Measurements from ENCODE around the gene MAP3K19.
"Not testable (repeated sequence)": the region's sequence is repeated elsewhere in the genome, so short reads cannot be mapped to it uniquely, and the experiment has no call there.

The MAP3K19 gene

GRCh38 chr2:134980639-134981038 is 66.6 kb downstream of the MAP3K19 start:
- no peak for DNase-seq (ENCODE audit: low spot score)

GRCh38 chr2:134979221-134979620 is 68.0 kb downstream of the MAP3K19 start:
- DNase-seq (ENCODE audit: low spot score) = no peak

- DNase-seq (ENCODE audit: low spot score) = not testable (repeated sequence)
Measured at GRCh38 chr2:134977104-134977503, 70.1 kb downstream of the MAP3K19 start.

- no peak for DNase-seq (ENCODE audit: low spot score)
Measured at GRCh38 chr2:134976074-134976702, 71.1 kb downstream of the MAP3K19 start.

- no peak for DNase-seq (ENCODE audit: low spot score)
Measured at GRCh38 chr2:134975281-134976009, 71.8 kb downstream of the MAP3K19 start.

- peak; percentile 42 for DNase-seq (ENCODE audit: low spot score)
Measured at GRCh38 chr2:134973241-134974138, 73.8 kb downstream of the MAP3K19 start.

GRCh38 chr2:134967166-134967565 is 80.1 kb downstream of the MAP3K19 start:
- not testable (repeated sequence) for DNase-seq (ENCODE audit: low spot score)

- no peak for DNase-seq (ENCODE audit: low spot score)
Measured at GRCh38 chr2:134957477-134957876, 89.8 kb downstream of the MAP3K19 start.

- no peak for DNase-seq (ENCODE audit: low spot score)
Measured at GRCh38 chr2:134955744-134956143, 91.5 kb downstream of the MAP3K19 start.

GRCh38 chr2:134954065-134954464 is 93.2 kb downstream of the MAP3K19 start:
- no peak for DNase-seq (ENCODE audit: low spot score)

GRCh38 chr2:134952608-134953007 is 94.6 kb downstream of the MAP3K19 start:
- DNase-seq (ENCODE audit: low spot score) = no peak

- DNase-seq (ENCODE audit: low spot score) = no peak
Measured at GRCh38 chr2:134950886-134951285, 96.4 kb downstream of the MAP3K19 start.

GRCh38 chr2:134949981-134950708 is 97.1 kb downstream of the MAP3K19 start:
- no peak for DNase-seq (ENCODE audit: low spot score)

- DNase-seq (ENCODE audit: low spot score) = no peak
Measured at GRCh38 chr2:134946073-134946472, 101.2 kb downstream of the MAP3K19 start.

GRCh38 chr2:134944975-134945374 is 102.3 kb downstream of the MAP3K19 start:
- no peak for DNase-seq (ENCODE audit: low spot score)

- no peak for DNase-seq (ENCODE audit: low spot score)
Measured at GRCh38 chr2:134943540-134943939, 103.7 kb downstream of the MAP3K19 start.

- DNase-seq (ENCODE audit: low spot score) = no peak
Measured at GRCh38 chr2:134936691-134937090, 110.6 kb downstream of the MAP3K19 start.

- DNase-seq (ENCODE audit: low spot score) = no peak
Measured at GRCh38 chr2:134934641-134935040, 112.6 kb downstream of the MAP3K19 start.

GRCh38 chr2:134934150-134934549 is 113.1 kb downstream of the MAP3K19 start:
- DNase-seq (ENCODE audit: low spot score) = no peak

- DNase-seq (ENCODE audit: low spot score) = no peak
Measured at GRCh38 chr2:134933732-134934131, 113.5 kb downstream of the MAP3K19 start.

- no peak for DNase-seq (ENCODE audit: low spot score)
Measured at GRCh38 chr2:134932864-134933526, 114.3 kb downstream of the MAP3K19 start.
